Activated CD4-positive, CD25-positive, alpha-beta regulatory T cell treated with anti-CD3 and anti-CD28 coated beads, Interleukin-2, amount 50 U/mL, for 16 hours (primary cell): ENCODE measurements around the gene MLLT1.

Source experiments
- DNase-seq: peaks from one replicate; pipeline ENCODE4 v3.0.0-alpha.2; 2020; ENCODE audit warnings: low read depth, low spot score

Gene MLLT1

DNA sequence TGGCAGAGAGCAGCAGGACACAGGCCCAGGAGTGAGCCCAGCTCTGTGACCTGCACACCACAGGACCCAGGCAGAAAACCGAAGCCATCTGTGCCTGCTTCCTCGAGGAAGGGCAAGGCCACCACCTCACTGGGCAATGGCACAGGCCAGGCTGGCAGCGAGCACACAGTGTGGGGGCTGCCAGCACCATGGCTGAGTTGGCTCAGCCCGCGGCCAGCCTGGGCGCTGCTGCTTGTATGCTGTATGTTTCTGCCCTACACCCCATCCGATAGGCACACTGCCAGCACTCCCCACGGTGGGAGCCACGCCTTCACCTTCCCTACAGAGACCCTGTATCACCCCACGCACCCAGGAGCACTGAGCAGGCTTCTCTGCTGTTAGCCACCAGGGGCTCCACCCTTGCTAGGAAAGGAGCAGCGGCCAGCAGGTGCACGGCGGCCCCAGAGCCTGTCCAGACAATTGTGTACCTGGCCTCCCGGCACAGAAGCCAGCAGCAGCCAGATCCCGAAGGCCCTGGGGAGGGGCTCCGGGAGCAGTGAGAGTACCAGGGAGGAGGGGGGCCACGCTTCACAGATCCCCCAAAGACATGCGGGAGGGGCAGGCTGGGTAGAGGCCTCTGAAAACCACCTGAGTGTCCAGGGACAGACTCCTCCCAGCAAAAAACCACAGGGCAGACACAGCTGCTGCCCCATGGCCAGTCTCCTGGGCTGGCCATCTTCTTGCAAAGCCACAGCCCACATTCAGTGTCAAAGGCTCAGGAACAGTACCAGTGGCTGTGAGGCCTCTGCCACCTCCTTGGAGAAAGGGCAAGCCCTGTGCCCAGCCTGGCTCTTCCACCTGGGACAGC lies 56.1 kb downstream of the MLLT1 start:
- DNase-seq, result no peak

- DNase-seq, result no peak
Observed at GRCh38 chr19:6222884-6223283, 56.9 kb downstream of the MLLT1 start.

DNA sequence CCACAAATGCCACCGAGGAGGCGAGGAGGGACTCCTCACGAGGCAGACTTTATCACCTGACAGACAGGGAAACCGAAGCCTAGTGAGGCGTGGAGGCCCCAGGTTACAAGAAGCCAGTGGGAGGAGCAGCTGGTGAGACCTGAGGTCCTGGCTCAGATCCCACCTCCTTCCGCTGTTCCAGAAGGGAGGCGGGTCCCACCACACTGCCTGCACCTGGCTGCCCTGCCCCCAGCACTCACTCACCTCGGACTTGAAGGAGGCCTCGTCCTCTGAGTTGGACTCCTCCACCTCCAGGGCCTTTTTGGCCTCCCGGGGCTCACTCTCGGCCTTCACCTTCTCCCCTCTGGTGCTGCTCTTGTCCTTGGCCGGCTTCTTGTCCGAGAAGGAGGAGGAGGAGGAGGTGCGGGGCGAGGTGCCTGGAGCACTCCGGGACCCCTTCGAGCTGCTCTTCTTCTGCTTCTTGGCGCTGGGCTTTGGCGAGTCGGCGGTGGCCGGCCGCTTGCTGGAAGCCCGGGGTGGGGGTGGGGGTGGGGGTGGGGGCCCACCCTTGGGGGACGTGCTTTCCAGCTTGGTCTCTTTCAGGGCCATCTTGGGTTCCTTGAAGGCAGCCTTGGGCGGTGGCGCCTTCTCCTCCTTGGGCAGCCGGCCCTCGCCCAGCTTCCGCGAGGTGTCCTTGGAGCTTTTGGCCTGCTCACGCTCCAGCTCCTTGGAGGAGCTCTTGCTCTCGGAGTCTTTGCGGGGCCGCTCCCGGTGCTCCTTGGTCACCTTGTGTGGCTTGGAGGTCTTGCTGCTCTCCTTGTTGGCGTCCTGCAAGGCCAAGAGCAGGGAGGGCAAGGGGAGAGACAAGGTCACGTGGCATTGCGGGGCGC lies 57.7 kb downstream of the MLLT1 start:
- DNase-seq, result no peak

DNA sequence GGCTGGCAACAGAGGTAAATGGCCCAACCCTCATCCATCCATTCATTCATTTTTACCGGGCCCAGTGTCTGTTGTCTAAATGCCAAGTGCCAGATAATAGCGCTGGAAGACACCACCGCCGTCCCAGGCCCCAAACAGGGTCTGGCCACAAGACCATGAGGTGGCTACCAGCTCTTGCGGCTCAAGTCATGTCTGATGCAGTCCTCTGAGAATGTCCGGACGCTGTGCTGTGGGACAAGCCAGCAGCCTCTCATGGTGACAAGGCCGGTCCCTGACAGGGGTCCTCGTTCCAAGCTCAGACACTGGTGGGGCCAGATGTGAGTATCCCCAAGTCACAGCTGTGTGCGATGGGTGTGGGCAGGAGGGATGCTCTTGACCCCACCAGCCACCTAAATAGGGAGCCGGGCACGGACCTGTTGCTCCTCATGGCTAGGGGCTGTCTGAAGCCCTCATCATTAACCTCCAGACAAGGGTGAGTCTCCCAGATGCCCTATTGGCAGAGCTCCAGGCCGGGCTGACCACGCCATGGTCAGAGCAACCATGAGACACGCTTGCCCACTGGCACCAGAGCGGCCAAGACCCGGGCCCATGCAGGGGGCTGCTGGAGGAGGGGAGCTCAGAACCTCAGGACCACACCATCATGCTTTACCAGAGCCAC lies 58.4 kb downstream of the MLLT1 start:
- DNase-seq, result no peak

GRCh38 chr19:6220385-6221191 lies 59.2 kb downstream of the MLLT1 start:
- no peak for DNase-seq

- DNase-seq, result no peak
Observed at GRCh38 chr19:6219586-6220290, 60.0 kb downstream of the MLLT1 start.

DNA sequence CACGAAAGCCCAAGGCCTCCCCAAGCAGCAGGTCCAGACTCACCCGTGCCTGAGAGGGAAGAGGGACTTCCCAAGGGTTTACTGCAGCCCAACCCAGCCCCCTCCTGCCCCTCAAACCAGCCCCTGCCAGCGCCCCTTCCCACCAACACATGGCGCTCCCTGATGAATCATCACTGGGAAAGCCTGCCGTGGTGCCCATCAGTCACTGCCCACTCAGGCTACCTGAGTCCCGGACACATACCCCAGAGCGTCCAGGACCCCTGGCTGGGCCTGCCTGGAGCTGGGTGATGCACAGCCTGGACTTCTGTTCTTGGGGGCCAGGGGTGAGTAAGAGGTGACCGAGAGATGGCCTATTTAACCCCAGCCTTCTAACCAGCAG lies 60.6 kb downstream of the MLLT1 start:
- DNase-seq, result no peak

DNA sequence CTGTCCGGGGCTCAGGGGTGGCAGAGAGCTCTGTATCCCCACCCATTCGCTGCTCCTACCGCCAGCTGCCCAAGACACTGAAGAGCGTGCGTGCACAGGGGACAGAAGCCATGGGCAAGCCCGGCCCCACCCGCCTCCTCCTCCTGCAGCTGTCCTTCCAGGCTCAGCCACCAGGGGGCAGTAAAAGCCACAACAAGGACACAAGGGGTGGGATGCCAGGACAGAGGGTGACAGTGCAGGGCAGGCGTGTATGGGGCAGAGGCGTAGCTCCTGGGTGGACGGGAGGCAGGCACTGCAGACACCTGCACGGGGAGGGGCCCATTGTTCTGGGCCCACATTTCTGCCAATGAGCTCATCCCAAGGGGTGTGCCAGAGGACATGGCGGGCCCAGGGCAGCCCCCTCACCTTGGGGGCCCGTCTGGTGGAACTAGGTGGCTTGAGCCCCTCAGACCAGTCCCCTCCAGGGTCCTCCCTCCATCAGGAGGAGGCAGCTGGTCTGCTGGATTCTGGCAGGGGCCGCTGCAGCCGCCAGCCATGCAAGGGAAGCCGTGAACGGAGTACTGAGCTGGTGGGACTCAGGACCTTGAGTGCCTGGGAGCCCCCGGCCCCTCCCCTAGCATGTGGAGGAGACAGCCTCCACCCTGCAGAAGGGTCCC lies 61.2 kb downstream of the MLLT1 start:
- peak; percentile 75 for DNase-seq

GRCh38 chr19:6217752-6218334 lies 61.9 kb downstream of the MLLT1 start:
- DNase-seq, result no peak

- no peak for DNase-seq
Observed at GRCh38 chr19:6216996-6217751, 62.6 kb downstream of the MLLT1 start.

- no peak for DNase-seq
Observed at GRCh38 chr19:6216236-6216995, 63.4 kb downstream of the MLLT1 start.

DNA sequence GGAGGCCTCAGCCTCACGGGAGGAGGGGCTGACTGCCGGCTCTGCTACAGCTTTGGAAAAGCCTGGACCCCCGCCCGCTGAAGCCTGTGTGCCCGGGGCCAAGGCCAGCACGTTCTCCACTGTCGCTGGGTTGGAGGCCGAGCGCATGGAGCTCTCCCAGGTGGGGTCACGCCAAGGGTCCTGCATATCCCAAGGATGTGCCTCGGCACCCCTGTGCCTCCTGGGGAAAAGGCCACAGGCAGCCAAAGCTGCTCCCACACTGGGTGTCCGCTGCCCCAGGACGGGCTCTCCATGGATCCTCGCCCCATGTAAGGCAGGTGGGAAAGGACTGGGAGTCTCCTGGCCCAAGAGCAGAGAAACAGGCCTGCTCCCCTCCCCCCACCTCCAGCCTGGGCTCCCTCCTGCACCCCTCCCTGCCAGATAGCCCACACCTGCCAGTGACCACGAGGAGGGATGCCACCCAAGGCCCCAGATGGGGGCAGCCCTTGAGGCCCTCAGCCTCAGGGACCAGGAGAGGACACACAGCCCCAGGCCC lies 64.0 kb downstream of the MLLT1 start:
- no peak for DNase-seq

DNA sequence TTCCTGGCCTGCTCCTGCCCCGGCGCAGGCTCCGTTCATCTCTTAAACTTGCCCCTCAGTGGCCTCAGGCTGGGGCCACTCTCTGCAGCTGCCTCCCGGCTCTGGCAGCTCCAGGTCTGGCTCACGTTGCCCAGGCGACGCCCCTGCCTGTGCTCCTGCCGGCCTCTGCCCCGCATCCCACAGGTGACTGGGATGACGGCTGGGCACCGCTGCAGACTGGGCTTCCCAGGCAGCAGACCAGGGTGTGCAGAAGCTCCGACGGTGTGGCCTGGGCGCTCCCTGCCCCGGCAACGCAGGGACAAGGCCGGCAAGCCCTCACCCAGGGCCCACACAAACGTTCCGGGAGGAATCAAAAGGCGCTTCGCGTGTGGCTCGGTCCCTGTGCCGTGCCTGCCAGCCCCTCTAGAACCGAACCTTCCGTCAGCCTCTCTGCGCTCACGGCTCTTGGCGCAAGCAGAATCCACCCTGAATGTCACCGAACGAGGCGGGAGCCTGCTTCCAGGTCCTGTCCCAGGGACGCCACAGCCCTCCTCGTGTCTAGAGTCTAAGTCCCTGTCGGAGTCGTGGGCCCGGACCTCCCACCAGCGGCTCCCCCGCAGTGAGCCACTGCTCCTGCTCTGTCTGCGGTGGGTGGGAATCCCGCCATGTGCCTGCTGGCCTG lies 64.8 kb downstream of the MLLT1 start:
- no peak for DNase-seq

GRCh38 chr19:6213696-6214641 lies 65.8 kb downstream of the MLLT1 start:
- DNase-seq, result no peak

GRCh38 chr19:6213266-6213595 lies 66.5 kb downstream of the MLLT1 start:
- DNase-seq, result no peak

GRCh38 chr19:6212403-6213265 lies 67.1 kb downstream of the MLLT1 start:
- no peak for DNase-seq
